Progenitor cell of endocrine pancreas (in vitro differentiated cells): ENCODE measurements around the gene CEP89. TPM values are rescaled to one million over a fixed set of nuclear protein-coding genes. Genes with fewer than 3 reads are reported as not detected.

Experiments
- DNase-seq: peaks from one replicate; pipeline ENCODE4 v3.0.0; 2021; ENCODE audit warnings: low spot score; ENCODE audit not compliant: unreplicated experiment
- H3K27ac Mint-ChIP-seq: 2 replicates; pipeline ENCODE4 v1.8.0; 2021; ENCODE audit warnings: mild to moderate bottlenecking, moderate library complexity, mixed read lengths
- H3K27me3 Mint-ChIP-seq: 2 replicates; pipeline ENCODE4 v1.8.0; 2021; ENCODE audit warnings: mixed read lengths
- H3K36me3 Mint-ChIP-seq: 2 replicates; pipeline ENCODE4 v1.8.0; 2022; ENCODE audit warnings: mixed read lengths; ENCODE audit not compliant: insufficient read depth
- H3K4me1 Mint-ChIP-seq: 2 replicates; pipeline ENCODE4 v1.8.0; 2021; ENCODE audit warnings: low read depth, mixed read lengths
- H3K4me3 Mint-ChIP-seq: 2 replicates; pipeline ENCODE4 v1.8.0; 2021; ENCODE audit warnings: low read depth, mild to moderate bottlenecking, moderate library complexity, mixed read lengths
- H3K9me3 Mint-ChIP-seq: 2 replicates; pipeline ENCODE4 v1.8.0; 2021; ENCODE audit warnings: low read depth, mixed read lengths
- CTCF ChIP-seq: fragments of 200-600 bp; sonication (generic); IDR thresholded peaks from one replicate; pipeline ENCODE4 v1.5.0; 2021; ENCODE audit warnings: antibody characterized with exemption, mild to moderate bottlenecking; ENCODE audit not compliant: unreplicated experiment
- total RNA-seq: library from RNA; stranded (reverse); gene quantifications from 2 replicates; pipeline ENCODE4 v1.2.1, GENCODE V29; 2021

CEP89 gene
- total RNA-seq, 1 donor from 2014 or later = 47.3 TPM

GRCh38 chr19:32864318-32865007 lies 107.3 kb downstream of the CEP89 start:
- H3K27me3 Mint-ChIP-seq = no peaks in the 10 kb centered on the region
- no peak overlapping the region for H3K4me3 Mint-ChIP-seq
- H3K4me1 Mint-ChIP-seq = peaks cover under 1% of the 10 kb centered on the region
- DNase-seq = no peak
- H3K36me3 Mint-ChIP-seq = peaks cover 5% of the 10 kb centered on the region
- no peaks in the 10 kb centered on the region for H3K9me3 Mint-ChIP-seq
- no peak overlapping the region for H3K27ac Mint-ChIP-seq
- no peak for TF ChIP-seq CTCF

- Mint-ChIP-seq H3K27me3 (no peaks in the 10 kb centered on the region), H3K4me3 (no peak overlapping the region), H3K4me1 (no peaks in the 10 kb centered on the region), H3K27ac (no peak overlapping the region), H3K36me3 (peaks cover 5% of the 10 kb centered on the region), H3K9me3 (no peaks in the 10 kb centered on the region)
- no peak for TF ChIP-seq CTCF
- DNase-seq = no peak
Measured at GRCh38 chr19:32863841-32864240, 107.9 kb downstream of the CEP89 start.

GRCh38 chr19:32863301-32863700 lies 108.5 kb downstream of the CEP89 start:
- no peaks in the 10 kb centered on the region for H3K4me1 Mint-ChIP-seq
- no peak for DNase-seq
- no peak overlapping the region for H3K27ac Mint-ChIP-seq
- no peak overlapping the region for H3K4me3 Mint-ChIP-seq
- H3K27me3 Mint-ChIP-seq = no peaks in the 10 kb centered on the region
- no peak for TF ChIP-seq CTCF
- H3K9me3 Mint-ChIP-seq = no peaks in the 10 kb centered on the region
- peaks cover 5% of the 10 kb centered on the region for H3K36me3 Mint-ChIP-seq

GRCh38 chr19:32862741-32863140 lies 109.0 kb downstream of the CEP89 start:
- H3K9me3 Mint-ChIP-seq = no peaks in the 10 kb centered on the region
- no peak overlapping the region for H3K4me3 Mint-ChIP-seq
- no peaks in the 10 kb centered on the region for H3K4me1 Mint-ChIP-seq
- no peak for TF ChIP-seq CTCF
- no peak overlapping the region for H3K27ac Mint-ChIP-seq
- peaks cover 5% of the 10 kb centered on the region for H3K36me3 Mint-ChIP-seq
- no peaks in the 10 kb centered on the region for H3K27me3 Mint-ChIP-seq
- DNase-seq = no peak

GRCh38 chr19:32862173-32862572 lies 109.6 kb downstream of the CEP89 start:
- Mint-ChIP-seq H3K4me3 (no peak overlapping the region), H3K27ac (no peak overlapping the region), H3K36me3 (peaks cover 5% of the 10 kb centered on the region), H3K9me3 (no peaks in the 10 kb centered on the region), H3K27me3 (no peaks in the 10 kb centered on the region), H3K4me1 (no peaks in the 10 kb centered on the region)
- TF ChIP-seq CTCF = no peak
- DNase-seq = no peak
